ENCODE measurements around the gene FIGNL1.
"Not testable (repeated sequence)": the region's sequence is repeated elsewhere in the genome, so short reads cannot be mapped to it uniquely, and the experiment has no call there.

Gene FIGNL1

GRCh38 chr7:50472427-50472826, 22.3 kb upstream of the FIGNL1 start:
- Histone ChIP-seq H3K36me3 (ENCODE audit: control insufficient read depth, insufficient read depth, low read length) (no peaks in the 10 kb centered on the region), H3K4me1 (ENCODE audit: control insufficient read depth, insufficient read depth, low read length) (no peaks in the 10 kb centered on the region), H3K27ac (ENCODE audit: insufficient read depth, low read depth, low read length, poor library complexity, severe bottlenecking) (no peak overlapping the region), H3K9me3 (ENCODE audit: control insufficient read depth, low read length) (no peaks in the 10 kb centered on the region), H3K27me3 (ENCODE audit: control insufficient read depth, insufficient read depth, low read length, poor library complexity, severe bottlenecking) (peaks cover 8% of the 10 kb centered on the region), H3K4me3 (ENCODE audit: insufficient read depth, low read depth, low read length) (no peak overlapping the region)
- WGBS, 2 experiments, result 95 to 96% methylated on average over 7 of the region's 7 CpGs

DNA sequence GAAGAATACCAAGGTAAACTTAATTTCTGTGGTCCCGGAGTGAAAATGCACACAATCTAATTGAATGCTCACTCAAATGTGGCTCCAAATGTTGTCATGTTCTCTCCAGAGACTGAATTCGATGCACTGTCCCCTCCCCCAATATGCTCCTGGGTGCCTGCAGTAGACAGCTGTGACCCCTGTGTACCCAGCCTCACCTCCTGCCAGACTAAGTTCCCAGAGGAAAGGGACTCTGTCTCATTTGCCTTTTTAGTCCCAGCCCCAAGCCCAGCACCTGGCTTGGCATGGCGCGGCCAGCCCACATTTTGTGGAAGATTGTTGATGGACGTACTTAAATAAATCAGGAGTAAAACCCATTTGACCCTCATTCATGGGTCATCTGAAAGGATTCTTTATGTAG, 21.8 kb upstream of the FIGNL1 start:
- Histone ChIP-seq H3K27me3 (ENCODE audit: control insufficient read depth, insufficient read depth, low read length, poor library complexity, severe bottlenecking) (peaks cover 11% of the 10 kb centered on the region), H3K4me3 (ENCODE audit: insufficient read depth, low read depth, low read length) (no peak overlapping the region), H3K4me1 (ENCODE audit: control insufficient read depth, insufficient read depth, low read length) (no peaks in the 10 kb centered on the region), H3K36me3 (ENCODE audit: control insufficient read depth, insufficient read depth, low read length) (no peaks in the 10 kb centered on the region), H3K9me3 (ENCODE audit: control insufficient read depth, low read length) (no peaks in the 10 kb centered on the region), H3K27ac (ENCODE audit: insufficient read depth, low read depth, low read length, poor library complexity, severe bottlenecking) (no peak overlapping the region)
- 90 to 92% methylated on average over 5 of the region's 5 CpGs for WGBS, 2 experiments

DNA sequence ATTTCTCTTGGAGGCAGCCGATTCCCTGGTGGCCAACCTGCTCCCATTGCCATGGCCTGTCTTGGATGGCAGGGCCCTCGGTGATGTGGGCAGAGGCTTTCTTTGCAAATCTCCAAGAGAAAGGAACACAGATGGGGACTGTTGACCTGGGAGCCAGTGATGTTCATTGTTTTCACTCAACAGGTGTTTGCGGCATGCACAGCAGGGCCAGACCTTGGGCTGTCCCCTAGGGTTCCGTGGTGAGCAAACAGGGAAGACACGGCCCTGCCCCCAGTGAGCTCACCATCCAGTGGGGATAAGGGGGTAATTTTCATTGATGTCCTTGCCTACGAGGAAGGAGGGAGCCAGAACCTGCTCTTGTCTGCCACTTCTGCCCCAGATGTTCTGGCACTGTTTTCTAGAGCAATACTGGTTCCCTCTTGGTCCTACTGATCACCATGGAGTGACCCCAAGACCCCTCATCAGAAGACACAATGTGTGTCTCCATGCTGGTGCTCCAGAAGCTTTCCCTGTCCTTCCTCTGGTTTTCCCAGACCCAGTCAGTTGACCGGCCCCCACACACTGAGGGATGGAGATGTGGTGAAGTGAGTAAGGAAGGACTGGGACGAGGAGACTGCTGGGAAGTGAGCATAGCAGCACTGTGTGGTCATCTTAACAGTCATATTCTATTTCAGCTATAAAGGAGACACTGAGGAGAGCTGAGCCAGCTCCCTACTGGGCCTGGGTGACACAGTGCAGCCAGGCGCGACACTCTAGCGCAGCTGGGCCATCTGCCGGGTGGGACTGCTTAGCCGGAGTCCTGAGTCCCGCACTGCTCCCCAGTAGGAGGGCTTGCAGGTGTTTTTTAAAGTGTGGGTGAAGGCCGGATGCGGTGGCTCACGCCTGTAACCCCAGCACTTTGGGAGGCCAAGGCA, 20.4 kb upstream of the FIGNL1 start:
- Histone ChIP-seq H3K27ac (ENCODE audit: insufficient read depth, low read depth, low read length, poor library complexity, severe bottlenecking) (no peak overlapping the region), H3K27me3 (ENCODE audit: control insufficient read depth, insufficient read depth, low read length, poor library complexity, severe bottlenecking) (peaks cover 11% of the 10 kb centered on the region), H3K9me3 (ENCODE audit: control insufficient read depth, low read length) (no peaks in the 10 kb centered on the region), H3K36me3 (ENCODE audit: control insufficient read depth, insufficient read depth, low read length) (no peaks in the 10 kb centered on the region), H3K4me1 (ENCODE audit: control insufficient read depth, insufficient read depth, low read length) (no peaks in the 10 kb centered on the region), H3K4me3 (ENCODE audit: insufficient read depth, low read depth, low read length) (no peak overlapping the region)
- 92 to 94% methylated on average over 17 of the region's 17 CpGs for WGBS, 2 experiments

DNA sequence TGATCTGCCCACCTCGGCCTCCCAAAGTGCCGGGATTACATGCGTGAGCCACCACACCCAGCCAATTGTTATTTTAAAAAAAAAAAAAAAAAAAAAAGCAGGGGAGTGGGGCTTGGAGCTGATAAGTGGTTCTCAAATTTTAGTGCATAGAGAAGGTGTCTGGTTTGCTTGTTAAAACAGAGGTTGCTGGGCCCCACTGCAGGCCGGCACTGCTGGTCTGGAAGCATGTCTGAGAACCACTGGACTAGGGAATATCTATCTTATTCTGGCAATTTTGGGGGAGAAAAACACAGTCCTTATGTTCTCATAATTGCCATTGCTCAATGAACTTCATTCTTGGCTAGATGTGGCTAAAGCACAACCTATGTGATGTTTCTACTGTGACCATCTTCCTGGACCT, 19.0 kb upstream of the FIGNL1 start:
- no peaks in the 10 kb centered on the region for H3K9me3 ChIP-seq (ENCODE audit: control insufficient read depth, low read length)
- no peaks in the 10 kb centered on the region for H3K36me3 ChIP-seq (ENCODE audit: control insufficient read depth, insufficient read depth, low read length)
- H3K27ac ChIP-seq (ENCODE audit: insufficient read depth, low read depth, low read length, poor library complexity, severe bottlenecking), result no peak overlapping the region
- H3K4me1 ChIP-seq (ENCODE audit: control insufficient read depth, insufficient read depth, low read length), result no peaks in the 10 kb centered on the region
- 88 to 90% methylated on average over 1 to 4 of the region's 4 CpGs for WGBS, 2 experiments
- H3K27me3 ChIP-seq (ENCODE audit: control insufficient read depth, insufficient read depth, low read length, poor library complexity, severe bottlenecking), result peaks cover 11% of the 10 kb centered on the region
- H3K4me3 ChIP-seq (ENCODE audit: insufficient read depth, low read depth, low read length), result no peak overlapping the region

DNA sequence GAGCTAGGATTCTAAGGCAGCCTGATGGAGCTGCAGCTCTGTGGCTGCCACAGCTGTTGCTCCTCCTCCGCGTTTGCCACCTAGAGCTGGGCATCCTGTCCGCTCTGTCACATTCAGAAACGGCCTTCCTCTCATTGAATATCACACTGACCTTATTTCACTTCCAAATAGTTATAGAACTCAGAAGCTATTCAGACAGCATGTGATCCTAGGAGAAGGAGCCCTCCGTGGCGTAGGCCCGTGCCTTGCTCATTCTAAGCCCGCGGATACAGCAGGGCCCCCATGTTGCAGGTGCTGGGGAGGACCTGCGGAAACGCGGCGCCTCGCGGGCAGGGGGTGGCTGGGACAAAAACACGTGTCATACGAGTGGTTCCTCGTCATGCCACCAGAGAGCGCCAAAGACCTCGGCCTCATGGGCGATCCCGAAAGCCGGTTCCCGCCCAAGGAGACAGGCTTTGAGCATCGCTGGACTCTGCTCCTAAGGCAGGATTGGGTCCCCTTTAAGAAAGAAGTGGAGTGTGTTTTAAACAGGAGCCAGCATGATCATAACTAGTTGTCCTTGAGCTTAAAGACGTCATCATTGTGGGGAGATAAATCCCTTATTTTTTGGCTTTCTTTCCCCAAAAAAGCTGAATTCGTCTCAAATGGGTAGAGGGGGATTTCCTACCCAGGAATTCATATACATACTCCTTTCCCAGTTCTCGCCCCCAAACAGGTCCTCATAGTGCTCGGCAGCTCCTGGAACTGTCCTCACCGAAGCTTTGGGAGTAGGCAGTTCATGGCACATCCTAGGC, 17.9 kb upstream of the FIGNL1 start:
- Histone ChIP-seq H3K36me3 (ENCODE audit: control insufficient read depth, insufficient read depth, low read length) (no peaks in the 10 kb centered on the region), H3K27ac (ENCODE audit: insufficient read depth, low read depth, low read length, poor library complexity, severe bottlenecking) (no peak overlapping the region), H3K27me3 (ENCODE audit: control insufficient read depth, insufficient read depth, low read length, poor library complexity, severe bottlenecking) (peaks cover 11% of the 10 kb centered on the region), H3K9me3 (ENCODE audit: control insufficient read depth, low read length) (no peaks in the 10 kb centered on the region), H3K4me1 (ENCODE audit: control insufficient read depth, insufficient read depth, low read length) (no peaks in the 10 kb centered on the region), H3K4me3 (ENCODE audit: insufficient read depth, low read depth, low read length) (no peak overlapping the region)
- 23 to 24% methylated on average over 30 of the region's 30 CpGs for whole genome bisulfite sequencing, 2 experiments

DNA sequence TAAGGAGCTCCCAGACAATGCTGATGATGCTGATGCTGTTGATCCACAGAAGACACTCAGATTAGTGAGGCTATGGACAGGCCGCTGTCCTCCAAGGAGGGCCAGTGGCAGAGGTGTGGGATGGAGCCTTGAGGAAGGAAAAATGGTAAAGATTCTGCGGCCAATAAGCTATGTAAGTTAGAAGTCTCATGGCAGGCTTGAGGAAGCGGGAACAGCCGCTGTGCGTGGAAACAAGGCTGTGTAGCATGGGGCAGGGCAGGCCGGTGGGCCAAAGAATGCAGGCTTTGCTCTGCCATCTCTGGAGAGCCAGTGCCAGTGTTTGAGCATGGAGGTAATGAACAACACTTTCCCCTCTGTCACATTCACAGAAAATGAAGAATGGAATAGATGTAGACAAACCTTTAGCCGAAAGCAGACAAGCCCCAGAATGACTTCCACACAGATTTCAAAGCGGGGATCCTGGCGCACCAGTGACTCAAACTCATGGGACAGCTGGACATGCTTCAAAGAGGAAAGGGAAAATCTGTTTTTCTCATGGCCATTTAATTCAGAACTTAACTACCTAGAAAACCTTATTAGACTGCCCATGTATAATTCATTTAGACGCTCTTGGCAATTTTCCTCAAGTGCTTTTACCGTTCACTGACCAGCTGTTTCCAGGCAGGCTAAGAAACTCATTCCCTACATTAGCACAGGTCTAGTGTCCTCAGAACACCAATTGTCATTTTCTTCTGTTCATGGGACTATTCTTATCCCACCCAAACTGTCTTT, 16.9 kb upstream of the FIGNL1 start:
- 92 to 93% methylated on average over 11 of the region's 11 CpGs for WGBS, 2 experiments

GRCh38 chr7:50463035-50463434, 12.9 kb upstream of the FIGNL1 start:
- Histone ChIP-seq H3K4me1 (ENCODE audit: control insufficient read depth, insufficient read depth, low read length) (no peaks in the 10 kb centered on the region), H3K27ac (ENCODE audit: insufficient read depth, low read depth, low read length, poor library complexity, severe bottlenecking) (no peak overlapping the region), H3K4me3 (ENCODE audit: insufficient read depth, low read depth, low read length) (no peak overlapping the region), H3K36me3 (ENCODE audit: control insufficient read depth, insufficient read depth, low read length) (no peaks in the 10 kb centered on the region), H3K27me3 (ENCODE audit: control insufficient read depth, insufficient read depth, low read length, poor library complexity, severe bottlenecking) (peaks cover 5% of the 10 kb centered on the region), H3K9me3 (ENCODE audit: control insufficient read depth, low read length) (no peaks in the 10 kb centered on the region)
- WGBS, 2 experiments, result 92 to 95% methylated on average over 13 of the region's 13 CpGs

More for the DNA sequence above, 16.9 kb upstream of the FIGNL1 start:
- Histone ChIP-seq H3K4me1 (ENCODE audit: control insufficient read depth, insufficient read depth, low read length) (no peaks in the 10 kb centered on the region), H3K9me3 (ENCODE audit: control insufficient read depth, low read length) (no peaks in the 10 kb centered on the region), H3K27me3 (ENCODE audit: control insufficient read depth, insufficient read depth, low read length, poor library complexity, severe bottlenecking) (peaks cover 11% of the 10 kb centered on the region), H3K4me3 (ENCODE audit: insufficient read depth, low read depth, low read length) (no peak overlapping the region), H3K27ac (ENCODE audit: insufficient read depth, low read depth, low read length, poor library complexity, severe bottlenecking) (no peak overlapping the region), H3K36me3 (ENCODE audit: control insufficient read depth, insufficient read depth, low read length) (no peaks in the 10 kb centered on the region)

DNA sequence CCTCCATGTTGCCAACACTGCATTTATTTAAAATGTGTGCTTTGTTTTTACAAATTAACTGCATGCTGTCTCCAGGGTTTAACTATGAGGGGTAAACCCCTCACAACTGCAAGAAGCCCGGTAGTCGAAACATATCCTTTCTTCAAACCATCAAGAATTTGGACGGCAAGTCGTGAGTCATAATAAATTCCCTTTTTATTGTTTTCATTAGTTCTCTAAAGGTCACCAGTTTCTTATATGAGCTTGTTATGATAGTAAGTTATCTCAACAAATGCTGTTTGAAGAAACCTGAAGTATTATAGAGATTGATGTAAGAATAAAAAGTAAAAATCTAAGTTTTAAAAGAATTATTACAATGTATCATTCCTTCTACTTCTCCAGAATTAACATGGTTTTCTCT, 12.2 kb upstream of the FIGNL1 start:
- H3K4me1 ChIP-seq (ENCODE audit: control insufficient read depth, insufficient read depth, low read length), result no peaks in the 10 kb centered on the region
- no peak overlapping the region for H3K27ac ChIP-seq (ENCODE audit: insufficient read depth, low read depth, low read length, poor library complexity, severe bottlenecking)
- no peak overlapping the region for H3K4me3 ChIP-seq (ENCODE audit: insufficient read depth, low read depth, low read length)
- H3K27me3 ChIP-seq (ENCODE audit: control insufficient read depth, insufficient read depth, low read length, poor library complexity, severe bottlenecking), result peaks cover 2% of the 10 kb centered on the region
- no peaks in the 10 kb centered on the region for H3K9me3 ChIP-seq (ENCODE audit: control insufficient read depth, low read length)
- no peaks in the 10 kb centered on the region for H3K36me3 ChIP-seq (ENCODE audit: control insufficient read depth, insufficient read depth, low read length)
- WGBS, 2 experiments, result 96% methylated on average over 2 to 4 of the region's 4 CpGs

- Histone ChIP-seq H3K27me3 (ENCODE audit: control insufficient read depth, insufficient read depth, low read length, poor library complexity, severe bottlenecking) (no peaks in the 10 kb centered on the region), H3K4me3 (ENCODE audit: insufficient read depth, low read depth, low read length) (no peak overlapping the region), H3K36me3 (ENCODE audit: control insufficient read depth, insufficient read depth, low read length) (no peaks in the 10 kb centered on the region), H3K9me3 (ENCODE audit: control insufficient read depth, low read length) (no peaks in the 10 kb centered on the region), H3K27ac (ENCODE audit: insufficient read depth, low read depth, low read length, poor library complexity, severe bottlenecking) (no peak overlapping the region), H3K4me1 (ENCODE audit: control insufficient read depth, insufficient read depth, low read length) (no peaks in the 10 kb centered on the region)
- 96 to 97% methylated on average over 1 of the region's 1 CpG for WGBS, 2 experiments
Measured at GRCh38 chr7:50461695-50462094, 11.5 kb upstream of the FIGNL1 start.

DNA sequence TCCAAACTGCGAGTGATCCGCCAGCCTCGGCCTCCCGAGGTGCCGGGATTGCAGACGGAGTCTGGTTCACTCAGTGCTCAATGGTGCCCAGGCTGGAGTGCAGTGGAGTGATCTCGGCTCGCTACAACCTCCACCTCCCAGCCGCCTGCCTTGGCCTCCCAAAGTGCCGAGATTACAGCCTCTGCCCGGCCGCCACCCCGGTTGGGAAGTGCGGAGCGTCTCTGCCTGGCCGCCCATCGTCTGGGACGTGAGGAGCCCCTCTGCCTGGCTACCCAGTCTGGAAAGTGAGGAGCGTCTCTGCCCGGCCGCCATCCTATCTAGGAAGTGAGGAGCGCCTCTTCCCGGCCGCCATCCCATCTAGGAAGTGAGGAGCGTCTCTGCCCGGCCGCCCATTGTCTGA, 9.0 kb upstream of the FIGNL1 start:
- not testable (repeated sequence) for H3K27me3 ChIP-seq (ENCODE audit: control insufficient read depth, insufficient read depth, low read length, poor library complexity, severe bottlenecking); H3K4me1 ChIP-seq (ENCODE audit: control insufficient read depth, insufficient read depth, low read length)

More for the DNA sequence above, 9.0 kb upstream of the FIGNL1 start:
- WGBS, 2 experiments, result 95 to 96% methylated on average over 18 to 23 of the region's 27 CpGs
- H3K36me3 ChIP-seq (ENCODE audit: control insufficient read depth, insufficient read depth, low read length); H3K9me3 ChIP-seq (ENCODE audit: control insufficient read depth, low read length); H3K4me3 ChIP-seq (ENCODE audit: insufficient read depth, low read depth, low read length); H3K27ac ChIP-seq (ENCODE audit: insufficient read depth, low read depth, low read length, poor library complexity, severe bottlenecking): not testable (repeated sequence)
